ENCODE data around the gene SLC22A4.
A peak's percentile ranks its signal among the peaks of the same experiment; 100 is the strongest.

Gene SLC22A4

DNA sequence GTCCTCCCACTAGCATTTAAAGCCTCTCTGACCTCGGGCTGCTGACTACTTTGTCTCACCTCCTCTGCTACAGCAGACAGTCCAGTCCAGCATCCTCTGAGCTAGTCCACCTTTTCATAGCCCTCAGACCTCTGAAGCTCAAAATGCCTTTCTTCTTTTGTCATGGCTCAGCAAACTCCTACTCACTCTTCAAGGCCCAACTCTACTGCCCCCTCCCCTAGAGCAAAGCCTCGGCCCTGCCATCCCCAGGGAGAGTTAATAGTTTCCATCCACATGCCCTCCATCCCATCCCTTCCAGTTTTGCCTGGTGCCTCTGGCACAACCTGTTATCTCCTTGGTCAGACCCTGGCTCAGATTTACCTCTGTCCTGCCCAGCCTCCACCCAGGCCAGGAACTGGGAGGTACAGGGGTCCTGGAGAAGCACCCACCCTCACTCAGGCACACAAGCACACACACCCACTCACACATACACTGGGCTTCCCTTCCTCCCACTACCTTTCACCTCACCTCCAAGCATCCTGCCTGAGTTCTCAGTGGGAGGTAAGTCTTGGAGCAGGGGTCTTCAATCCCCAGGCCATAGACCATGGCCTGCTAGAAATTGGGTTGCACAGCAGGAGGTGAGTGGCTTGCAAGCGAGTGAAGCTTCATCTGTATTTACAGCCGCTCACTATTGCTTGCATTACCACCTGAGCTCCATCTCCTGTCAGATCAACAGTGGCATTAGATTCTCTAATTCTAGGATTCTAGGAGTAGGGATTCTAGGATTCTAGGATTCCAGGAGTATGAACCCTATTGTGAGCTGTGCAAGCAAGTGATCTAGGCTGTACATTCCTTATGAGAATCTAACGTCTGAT is 18.6 kb upstream of the SLC22A4 start:
- no peak for DNase-seq (ENCODE audit: low read depth, low spot score)

GRCh38 chr5:132277256-132277655 is 16.9 kb upstream of the SLC22A4 start:
- no peak for DNase-seq (ENCODE audit: low read depth, low spot score)

GRCh38 chr5:132277971-132278853 is 16.0 kb upstream of the SLC22A4 start:
- DNase-seq (ENCODE audit: low read depth, low spot score) = no peak

- no peak for DNase-seq (ENCODE audit: low read depth, low spot score)
Measured at GRCh38 chr5:132279801-132280200, 14.4 kb upstream of the SLC22A4 start.

GRCh38 chr5:132280371-132281240 is 13.6 kb upstream of the SLC22A4 start:
- no peak for DNase-seq (ENCODE audit: low read depth, low spot score)

DNA sequence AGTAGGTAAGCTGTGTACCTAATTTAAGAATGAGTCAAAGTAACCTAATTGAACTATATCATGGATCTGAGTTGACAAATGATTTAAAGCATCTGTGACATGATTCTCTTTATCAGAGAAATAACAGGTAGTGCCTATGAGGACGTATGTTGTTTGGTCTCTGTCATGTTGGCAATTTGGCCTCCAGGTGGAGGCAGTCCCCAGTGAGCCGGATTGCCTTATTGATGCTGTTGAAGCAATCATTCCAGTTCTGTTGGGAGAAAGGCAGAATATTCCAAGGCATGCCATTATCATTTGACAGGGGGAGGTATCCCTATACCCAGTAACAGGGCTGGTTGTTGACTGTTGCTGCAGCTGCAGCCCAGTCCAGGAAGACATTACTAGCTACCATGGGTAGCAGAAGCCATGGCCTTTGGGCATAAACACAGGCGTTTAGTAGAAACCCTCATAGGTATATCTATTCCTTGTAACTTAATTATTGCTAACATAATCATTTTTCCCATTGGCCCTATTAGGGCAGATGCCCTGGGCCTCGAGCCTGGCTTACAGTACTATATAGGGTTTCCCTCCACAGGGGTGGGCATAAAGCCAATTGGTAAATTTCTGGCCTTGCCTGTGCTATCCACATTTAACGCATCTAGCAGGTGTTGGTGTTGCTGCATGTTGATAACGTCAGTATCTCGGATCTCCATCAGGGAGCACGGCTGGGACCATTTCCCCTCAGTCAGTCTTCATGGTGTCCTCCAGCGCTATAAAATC is 12.2 kb upstream of the SLC22A4 start:
- no peak for DNase-seq (ENCODE audit: low read depth, low spot score)

GRCh38 chr5:132283423-132284043 is 10.7 kb upstream of the SLC22A4 start:
- no peak for DNase-seq (ENCODE audit: low read depth, low spot score)

GRCh38 chr5:132289097-132289496 is 5.1 kb upstream of the SLC22A4 start:
- no peak for DNase-seq (ENCODE audit: low read depth, low spot score)

- DNase-seq (ENCODE audit: low read depth, low spot score) = no peak
Measured at GRCh38 chr5:132291026-132291425, 3.2 kb upstream of the SLC22A4 start.

DNA sequence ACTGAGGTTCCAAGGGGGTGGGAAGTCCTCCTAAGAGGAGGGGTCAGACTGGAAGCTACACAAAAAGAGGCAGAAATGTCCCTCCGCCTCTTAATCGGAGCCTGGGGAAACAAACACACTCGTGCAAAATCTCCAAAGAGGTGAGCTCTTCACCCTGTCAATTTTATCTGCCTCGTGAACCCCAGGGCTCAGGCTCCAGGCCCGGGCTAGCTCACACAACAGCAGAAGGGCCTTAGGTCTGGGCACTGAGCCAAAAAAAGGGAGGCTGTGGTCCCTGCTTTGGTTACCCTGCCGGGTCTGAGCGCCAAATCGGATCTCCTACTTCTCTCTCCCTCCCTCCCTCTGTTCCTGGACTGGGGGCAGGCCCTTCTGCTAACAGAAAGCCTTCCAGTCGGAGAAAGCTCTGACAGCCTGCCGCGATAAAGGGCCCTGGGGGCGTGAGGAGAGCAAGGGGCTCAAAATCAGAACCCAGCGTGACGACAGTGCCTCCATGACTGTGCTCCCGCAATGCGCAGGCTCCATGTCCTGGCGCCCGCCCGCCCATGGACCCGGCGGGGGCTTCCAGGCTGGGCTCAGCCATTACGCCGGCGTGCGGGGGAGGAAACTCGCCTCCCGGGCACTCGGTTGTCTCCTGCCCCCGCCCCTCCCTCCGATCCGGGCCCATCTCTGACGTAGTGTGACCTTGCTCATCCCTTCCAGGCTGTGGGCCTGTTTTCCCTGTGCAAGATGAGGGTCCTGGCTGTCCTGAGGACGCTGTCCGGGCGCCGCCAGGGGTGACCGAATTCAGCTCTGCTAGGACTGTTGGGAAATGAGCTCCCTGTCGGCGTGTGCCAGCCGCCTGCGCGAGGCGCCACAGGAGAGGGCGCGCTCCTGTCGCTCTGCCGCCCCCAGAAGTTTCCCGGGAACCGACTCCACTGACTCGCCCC is 865 bp upstream of the SLC22A4 start:
- peak; percentile 70 for DNase-seq (ENCODE audit: low read depth, low spot score)

GRCh38 chr5:132294728-132295504 is 722 bp downstream of the SLC22A4 start:
- DNase-seq (ENCODE audit: low read depth, low spot score) = peak; percentile 47

- DNase-seq (ENCODE audit: low read depth, low spot score) = no peak
Measured at GRCh38 chr5:132295505-132296411, 1.6 kb downstream of the SLC22A4 start.

DNA sequence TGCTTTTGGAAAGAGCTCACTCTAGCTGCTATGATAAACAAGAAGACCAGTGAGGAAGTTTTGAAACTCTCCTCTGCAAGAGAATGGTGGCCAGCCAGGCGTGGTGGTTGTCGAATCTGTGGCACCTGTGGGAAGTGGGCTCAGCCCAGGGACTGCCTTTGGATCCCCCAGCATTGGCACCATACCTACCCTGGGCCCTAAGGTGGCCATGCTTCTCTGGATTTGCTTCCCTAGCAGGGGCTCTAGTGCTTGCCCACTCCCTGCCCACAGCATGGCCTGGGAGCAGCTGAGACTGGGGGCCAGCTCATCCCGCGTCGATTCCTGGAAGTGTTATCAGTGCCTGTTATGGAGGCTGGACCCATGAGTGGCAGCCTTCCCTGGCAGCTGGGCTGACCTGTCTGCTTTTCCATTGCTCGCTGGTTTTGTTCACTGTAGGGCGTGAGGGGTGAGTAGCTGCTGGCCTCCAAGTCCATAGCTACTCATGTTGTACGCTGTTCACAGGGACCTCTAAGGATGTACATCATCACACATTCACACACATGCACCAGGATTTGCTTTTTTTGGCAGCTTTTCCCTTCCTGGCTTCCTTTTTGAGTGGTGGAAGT is 2.3 kb downstream of the SLC22A4 start:
- DNase-seq (ENCODE audit: low read depth, low spot score) = no peak

DNA sequence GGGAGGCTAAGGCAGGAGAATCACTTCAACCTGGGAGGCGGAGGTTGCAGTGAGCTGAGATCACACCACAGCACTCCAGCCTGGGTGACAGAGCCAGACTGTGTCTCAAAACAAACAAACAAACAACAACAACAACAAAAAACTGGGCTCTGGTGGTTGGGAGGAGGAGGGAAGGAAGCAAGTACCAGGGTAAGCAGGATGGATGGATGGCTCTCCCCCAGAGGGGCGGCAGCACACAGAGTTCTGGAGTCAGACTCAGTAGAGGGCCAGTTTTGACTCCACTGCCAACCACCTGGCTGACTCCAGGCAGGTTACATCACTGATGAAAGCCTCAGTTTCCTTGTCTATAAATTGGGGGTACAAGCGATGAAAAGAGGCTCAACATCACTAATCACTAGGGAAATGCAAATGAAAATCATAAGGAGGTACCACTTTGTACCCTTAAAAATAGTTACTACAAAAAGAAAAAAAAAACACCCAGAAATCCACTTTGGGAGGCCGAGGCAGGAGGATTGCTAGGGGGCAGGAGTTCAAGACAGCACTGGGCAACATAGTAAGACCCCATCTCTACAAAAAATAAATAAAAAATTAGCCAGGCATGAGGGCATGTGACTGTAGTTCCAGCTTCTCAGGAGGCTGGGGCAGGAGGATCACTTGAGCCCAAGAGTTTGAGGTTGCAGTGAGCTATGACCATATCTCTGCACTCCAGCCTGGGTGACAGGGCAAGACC is 3.2 kb downstream of the SLC22A4 start:
- no peak for DNase-seq (ENCODE audit: low read depth, low spot score)

DNA sequence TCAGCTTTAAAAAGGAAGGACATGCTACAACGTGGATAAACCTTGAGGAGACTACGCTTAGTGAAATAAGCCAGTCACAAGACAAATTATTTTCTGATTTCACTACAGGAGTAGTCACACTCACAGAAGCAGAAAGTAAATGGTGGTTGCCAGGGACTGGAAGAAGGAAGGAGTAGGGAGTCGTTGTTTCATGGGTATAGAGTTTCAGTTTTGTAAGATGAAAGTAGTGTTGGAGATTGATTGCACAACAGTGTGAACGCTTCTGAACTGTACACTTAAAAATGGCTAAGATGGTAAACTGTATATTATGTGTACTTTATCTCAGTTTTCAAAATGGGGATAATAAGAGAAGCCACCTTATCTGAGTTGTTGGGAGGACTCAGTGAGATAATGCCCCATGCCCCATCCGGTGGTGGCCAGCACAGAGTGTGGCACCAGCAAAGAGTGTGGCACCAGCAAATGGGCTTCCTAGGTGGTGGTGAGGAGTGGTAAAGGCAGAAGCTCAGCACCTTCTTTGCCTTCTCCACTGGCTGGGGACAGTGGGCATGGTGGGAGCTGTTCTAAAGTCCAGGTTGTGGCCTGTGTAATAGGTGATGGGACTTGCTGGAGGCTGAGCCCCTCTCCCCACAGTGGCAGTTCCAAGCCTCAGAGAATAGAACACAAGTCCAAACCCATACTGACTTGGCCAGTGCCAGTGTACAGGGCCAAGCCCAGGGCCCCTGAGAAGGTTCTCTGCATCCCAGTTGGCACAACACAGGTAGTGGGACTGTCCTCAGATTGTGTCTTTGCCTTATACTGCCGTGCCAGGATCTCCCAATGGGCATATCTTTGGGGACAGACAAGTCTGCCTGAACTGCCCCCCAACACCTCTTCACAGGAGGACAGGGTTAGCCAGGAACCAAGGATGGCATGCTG is 4.4 kb downstream of the SLC22A4 start:
- DNase-seq (ENCODE audit: low read depth, low spot score) = no peak
